B cell (primary cell): ENCODE measurements around the gene CITED4. TPM values are rescaled to one million over a fixed set of nuclear protein-coding genes. Genes with fewer than 3 reads are reported as not detected.

Source experiments
- ATAC-seq: fragments of 200-7000 bp; cut with Tn5 transposase; one replicate; pipeline ENCODE4 v1.10.0; 2021; ENCODE audit warnings: low read depth, mild to moderate bottlenecking, moderate number of reproducible peaks, moderate library complexity
- CTCF ChIA-PET: fragments of 350-600 bp; sonication (Branson Sonifier 250); formaldehyde crosslinking; loops from one replicate; lab custom pipeline; 2021; ENCODE audit warnings: antibody characterized with exemption, inconsistent platforms; lab: Charles Lee
- POLR2A ChIA-PET: fragments of 350-600 bp; sonication (Branson Sonifier 250); formaldehyde crosslinking; loops from one replicate; lab custom pipeline; 2021; ENCODE audit warnings: antibody characterized with exemption; lab: Charles Lee
- DNase-seq: peaks from one replicate; pipeline ENCODE4 v3.0.0; 2013
- H2AFZ ChIP-seq: 2 replicates; pipeline ENCODE4 v1.6.1; 2012; ENCODE audit warnings: mild to moderate bottlenecking, low read depth, low read length; ENCODE audit not compliant: insufficient read depth, poor library complexity, severe bottlenecking
- H3K27ac ChIP-seq, 2 donors: 1 replicate in 1 of 2; 2 replicates in 1 of 2; pipeline ENCODE4 v1.5.1; 2012 to 2013; ENCODE audit warnings: low read length in 2 of 2, mild to moderate bottlenecking in 2 of 2, moderate library complexity in 1 of 2
- H3K27me3 ChIP-seq, 4 experiments: fragments of 200-600 bp in 1 of 4; sonication (generic) in 1 of 4; replicated peaks in 1 of 4; 1 replicate in 2 of 4; 2 replicates in 2 of 4; pipeline versions ENCODE4 v1.6.1 to v1.7.0; 2013 to 2016; ENCODE audit warnings: low read length in 3 of 4, mild to moderate bottlenecking in 2 of 4, mixed read lengths in 1 of 4, moderate library complexity in 1 of 4; ENCODE audit not compliant: insufficient read depth in 4 of 4, control insufficient read depth in 3 of 4; ENCODE audit errors: control extremely low read depth in 1 of 4
- H3K36me3 ChIP-seq, 2 experiments: replicated peaks in 1 of 2; 1 replicate in 1 of 2; 2 replicates in 1 of 2; pipeline versions ENCODE4 v1.6.1 to v1.7.1; 2013; ENCODE audit warnings: low read length in 1 of 2; ENCODE audit not compliant: insufficient read depth in 2 of 2, control insufficient read depth in 1 of 2; ENCODE audit errors: control extremely low read depth in 1 of 2, extremely low read depth in 1 of 2
- H3K4me1 ChIP-seq, 2 donors: fragments of 200-600 bp in 1 of 2; sonication (generic) in 1 of 2; 1 replicate in 1 of 2; 2 replicates in 1 of 2; pipeline versions ENCODE4 v1.5.1 to v1.6.1; 2013 to 2017; ENCODE audit warnings: low read length in 2 of 2; ENCODE audit not compliant: control insufficient read depth in 2 of 2, insufficient read depth in 2 of 2
- H3K4me2 ChIP-seq: replicated peaks from 2 replicates; pipeline ENCODE3; 2012; ENCODE audit warnings: mild to moderate bottlenecking, low read depth, low read length; ENCODE audit not compliant: poor library complexity, severe bottlenecking
- H3K4me3 ChIP-seq, 5 experiments: fragments of 200-600 bp in 1 of 5; sonication (generic) in 1 of 5; 1 replicate in 3 of 5; 2 replicates in 2 of 5; pipeline versions ENCODE4 v1.5.1 to v1.7.0; 2011 to 2016; ENCODE audit warnings: low read length in 4 of 5, mild to moderate bottlenecking in 4 of 5, low read depth in 2 of 5, control low read depth in 1 of 5, moderate library complexity in 1 of 5; ENCODE audit not compliant: insufficient read depth in 1 of 5; ENCODE audit errors: control extremely low read depth in 1 of 5, extremely low read depth in 1 of 5
- H3K79me2 ChIP-seq: fragments of 200-600 bp; sonication (generic); one replicate; pipeline ENCODE4 v1.6.0; 2016; ENCODE audit warnings: low read length; ENCODE audit not compliant: control insufficient read depth, insufficient read depth
- H3K9ac ChIP-seq: fragments of 200-600 bp; sonication (generic); 2 replicates; pipeline ENCODE4 v1.6.1; 2017; ENCODE audit warnings: mild to moderate bottlenecking, low read length, moderate library complexity
- H3K9me3 ChIP-seq, 3 donors: one replicate each; pipeline versions ENCODE4 v1.6.1 to v1.7.1; 2013; ENCODE audit warnings: low read length in 2 of 3; ENCODE audit not compliant: control insufficient read depth in 2 of 3, insufficient read depth in 1 of 3; ENCODE audit errors: control extremely low read depth in 1 of 3
- H4K20me1 ChIP-seq: 2 replicates; pipeline ENCODE4 v1.6.0; 2012; ENCODE audit warnings: mild to moderate bottlenecking, low read length; ENCODE audit not compliant: insufficient read depth, control insufficient read depth, poor library complexity, severe bottlenecking
- H3K27ac Mint-ChIP-seq: one replicate; pipeline ENCODE4 v1.8.0; 2021; ENCODE audit warnings: mixed read lengths
- H3K27me3 Mint-ChIP-seq: one replicate; pipeline ENCODE4 v1.8.0; 2021; ENCODE audit warnings: mixed read lengths
- H3K4me1 Mint-ChIP-seq: one replicate; pipeline ENCODE4 v1.8.0; 2021; ENCODE audit warnings: mixed read lengths
- H3K4me3 Mint-ChIP-seq: one replicate; pipeline ENCODE4 v1.8.0; 2021; ENCODE audit warnings: mixed read lengths
- H3K9me3 Mint-ChIP-seq: one replicate; pipeline ENCODE4 v1.8.0; 2022; ENCODE audit warnings: mixed read lengths; ENCODE audit not compliant: insufficient read depth
- CTCF ChIP-seq: fragments of 200-600 bp; IDR thresholded peaks from one replicate; pipeline ENCODE4 v1.8.0; 2022; ENCODE audit warnings: antibody characterized with exemption, mild to moderate bottlenecking
- EZH2 ChIP-seq: IDR thresholded peaks from 2 replicates; pipeline ENCODE4 v1.6.1; 2012; ENCODE audit warnings: borderline replicate concordance, low read depth, mild to moderate bottlenecking, moderate library complexity, low read length; ENCODE audit not compliant: insufficient read depth, poor library complexity, severe bottlenecking
- WGBS: methylation state at CpG from one replicate; pipeline ENCODE4 v1.1.5; 2013; ENCODE audit warnings: missing lambda C conversion rate; ENCODE audit not compliant: insufficient coverage; 5-methylcytosine and 5-hydroxymethylcytosine counted together
- intact Hi-C: fragments of 100-400 bp; cut with micrococcal nuclease; formaldehyde crosslinking; loops from one replicate; pipeline ENCODE4 v1.10.0; 2022
- polyA plus RNA-seq: library from polyadenylated mRNA; depleted of rRNA; stranded (reverse); fragments of >200 nt; gene quantifications from 2 replicates; pipeline ENCODE4 v1.2.3, GENCODE V29; 2012
- total RNA-seq, 2 donors: library from RNA; stranded (reverse); fragments of 120-200 nt in 1 of 2; gene quantifications; 1 replicate in 1 of 2; 2 replicates in 1 of 2; pipeline versions ENCODE4 v1.2.3 to v1.2.4, GENCODE V29; 2013 to 2022

The CITED4 gene
- total and polyA plus RNA-seq, 2 donors (not counting 1 experiment from before 2014, with no cell fraction given): 3.2 to 5.6 TPM

GRCh38 chr1:40844887-40845878 is 17.0 kb downstream of the CITED4 start:
- Histone ChIP-seq H3K9ac (peak overlapping the region; percentile 37), H3K27ac (no peak overlapping the region), H3K27me3 (peaks cover 0 to 10% (median 0%) of the 10 kb centered on the region in 4 experiments)

More at GRCh38 chr1:40844887-40845878, 17.0 kb downstream of the CITED4 start:
- TF ChIP-seq EZH2: no peak
- TF ChIP-seq CTCF: no peak
- Histone ChIP-seq H3K79me2 (no peaks in the 10 kb centered on the region), H2AFZ (peak overlapping the region; percentile 78), H3K4me3 (peak overlapping the region in 1 of 5 experiments; percentile 11), H3K9me3 (peaks cover 0 to 7% (median 0%) of the 10 kb centered on the region in 3 donors), H3K4me1 (peaks cover 8% of the 10 kb centered on the region in 2 donors), H4K20me1 (no peaks in the 10 kb centered on the region), H3K4me2 (peak overlapping the region; percentile 59), H3K36me3 (no peaks in the 10 kb centered on the region)
- CTCF ChIA-PET: interaction anchor here (0.8 to 2.0 kb wide), 5 partner anchors 8 to 701 kb away, joined by 3 to 17 read pairs (median 4); no protein-coding TSS in a partner anchor
- DNase-seq (peak; percentile 18), ATAC-seq (no peak)
- POLR2A ChIA-PET: no interaction called here
- peak overlapping the region; percentile 69 for H3K4me3 Mint-ChIP-seq
- H3K27me3 Mint-ChIP-seq: peaks cover 30% of the 10 kb centered on the region
- intact Hi-C loops: loop anchor here (10.0 kb wide), 1 partner anchor 310 kb away; the partner anchor contains the start of gene ZNF684
- WGBS: 15% methylated on average over 2 of the region's 9 CpGs
- H3K9me3 Mint-ChIP-seq: no peaks in the 10 kb centered on the region
- H3K4me1 Mint-ChIP-seq: peaks cover 15% of the 10 kb centered on the region
- peak overlapping the region; percentile 42 for H3K27ac Mint-ChIP-seq
